MM.1S (cell line): ENCODE data around the gene FOSL1.

ENCODE experiments used
- DNase-seq: peaks from one replicate; pipeline ENCODE4 v3.0.0-alpha.2; 2015
- H2AFZ ChIP-seq: fragments of 300-600 bp; sonication (generic); 2 replicates; pipeline ENCODE4 v1.6.0; 2016; ENCODE audit warnings: antibody characterized with exemption, low read length
- H3F3A ChIP-seq: fragments of 300-600 bp; sonication (generic); 2 replicates; pipeline ENCODE4 v1.6.1; 2016; ENCODE audit warnings: mild to moderate bottlenecking, antibody characterized with exemption, low read length, moderate library complexity, mixed read lengths; ENCODE audit not compliant: insufficient read depth
- H3K27ac ChIP-seq: fragments of 300-600 bp; sonication (generic); 2 replicates; pipeline ENCODE4 v1.5.1; 2016; ENCODE audit warnings: mild to moderate bottlenecking, low read length
- H3K27me3 ChIP-seq: fragments of 300-600 bp; sonication (generic); replicated peaks from 2 replicates; pipeline ENCODE4 v1.6.0; 2016; ENCODE audit warnings: low read length; ENCODE audit not compliant: insufficient read depth
- H3K36me3 ChIP-seq: fragments of 300-600 bp; sonication (generic); replicated peaks from 2 replicates; pipeline ENCODE4 v1.6.1; 2016; ENCODE audit warnings: mild to moderate bottlenecking, low read length, mixed read lengths; ENCODE audit not compliant: insufficient read depth
- H3K4me1 ChIP-seq: fragments of 300-600 bp; sonication (generic); 2 replicates; pipeline ENCODE4 v1.6.1; 2016; ENCODE audit warnings: low read length, mixed read lengths
- H3K4me2 ChIP-seq: fragments of 300-600 bp; sonication (generic); 2 replicates; pipeline ENCODE4 v1.6.0; 2016; ENCODE audit warnings: low read depth, low read length
- H3K4me3 ChIP-seq: fragments of 300-600 bp; sonication (generic); 2 replicates; pipeline ENCODE4 v1.5.1; 2016; ENCODE audit warnings: low read length, mixed read lengths
- H3K79me2 ChIP-seq: fragments of 300-600 bp; sonication (generic); 2 replicates; pipeline ENCODE4 v1.6.1; 2016; ENCODE audit warnings: mixed run types, low read length, mixed read lengths
- H3K9ac ChIP-seq: fragments of 300-600 bp; sonication (generic); 2 replicates; pipeline ENCODE4 v1.6.1; 2016; ENCODE audit warnings: low read length, mixed read lengths
- H3K9me2 ChIP-seq: fragments of 300-600 bp; sonication (generic); replicated peaks from 2 replicates; pipeline ENCODE4 v1.6.1; 2016; ENCODE audit warnings: mild to moderate bottlenecking, low read length, mixed read lengths; ENCODE audit not compliant: insufficient read depth
- H3K9me3 ChIP-seq: fragments of 300-600 bp; sonication (generic); replicated peaks from 2 replicates; pipeline ENCODE4 v1.6.1; 2016; ENCODE audit warnings: mild to moderate bottlenecking, low read length, mixed read lengths; ENCODE audit not compliant: insufficient read depth
- H4K20me1 ChIP-seq: fragments of 300-600 bp; sonication (generic); 2 replicates; pipeline ENCODE4 v1.6.1; 2016; ENCODE audit warnings: mild to moderate bottlenecking, low read length, moderate library complexity, mixed read lengths; ENCODE audit not compliant: insufficient read depth
- CTCF ChIP-seq: fragments of 300-600 bp; sonication (generic); IDR thresholded peaks from 2 replicates; pipeline ENCODE4 v1.5.1; 2016; ENCODE audit warnings: antibody characterized with exemption, low read length, mixed read lengths
- EZH2 ChIP-seq: fragments of 300-600 bp; sonication (generic); optimal IDR thresholded peaks from 2 replicates; pipeline ENCODE3; 2017; ENCODE audit warnings: low read depth, mild to moderate bottlenecking, antibody characterized with exemption, low read length, mixed read lengths
- EZH2phosphoT487 ChIP-seq: fragments of 300-600 bp; sonication (generic); IDR thresholded peaks from 2 replicates; pipeline ENCODE4 v1.6.1; 2018; ENCODE audit warnings: antibody characterized with exemption, low read length

The FOSL1 gene

GRCh38 chr11:65867284-65868071, 32.7 kb downstream of the FOSL1 start:
- Histone ChIP-seq H2AFZ (no peak overlapping the region), H3K4me2 (no peak overlapping the region), H4K20me1 (no peaks in the 10 kb centered on the region), H3K9ac (no peak overlapping the region), H3K4me3 (no peak overlapping the region), H3K36me3 (peaks cover 1% of the 10 kb centered on the region; the same call in 1 of the 2 replicates), H3K27ac (no peak overlapping the region), H3K79me2 (peaks cover 11% of the 10 kb centered on the region), H3K4me1 (no peaks in the 10 kb centered on the region), H3K9me3 (no peaks in the 10 kb centered on the region), H3F3A (no peaks in the 10 kb centered on the region; the same call in 1 of the 2 replicates), H3K9me2 (no peaks in the 10 kb centered on the region), H3K27me3 (no peaks in the 10 kb centered on the region)
- TF ChIP-seq CTCF, result no peak
- TF ChIP-seq EZH2, result no peak
- TF ChIP-seq EZH2phosphoT487, result no peak
- no peak for DNase-seq

DNA sequence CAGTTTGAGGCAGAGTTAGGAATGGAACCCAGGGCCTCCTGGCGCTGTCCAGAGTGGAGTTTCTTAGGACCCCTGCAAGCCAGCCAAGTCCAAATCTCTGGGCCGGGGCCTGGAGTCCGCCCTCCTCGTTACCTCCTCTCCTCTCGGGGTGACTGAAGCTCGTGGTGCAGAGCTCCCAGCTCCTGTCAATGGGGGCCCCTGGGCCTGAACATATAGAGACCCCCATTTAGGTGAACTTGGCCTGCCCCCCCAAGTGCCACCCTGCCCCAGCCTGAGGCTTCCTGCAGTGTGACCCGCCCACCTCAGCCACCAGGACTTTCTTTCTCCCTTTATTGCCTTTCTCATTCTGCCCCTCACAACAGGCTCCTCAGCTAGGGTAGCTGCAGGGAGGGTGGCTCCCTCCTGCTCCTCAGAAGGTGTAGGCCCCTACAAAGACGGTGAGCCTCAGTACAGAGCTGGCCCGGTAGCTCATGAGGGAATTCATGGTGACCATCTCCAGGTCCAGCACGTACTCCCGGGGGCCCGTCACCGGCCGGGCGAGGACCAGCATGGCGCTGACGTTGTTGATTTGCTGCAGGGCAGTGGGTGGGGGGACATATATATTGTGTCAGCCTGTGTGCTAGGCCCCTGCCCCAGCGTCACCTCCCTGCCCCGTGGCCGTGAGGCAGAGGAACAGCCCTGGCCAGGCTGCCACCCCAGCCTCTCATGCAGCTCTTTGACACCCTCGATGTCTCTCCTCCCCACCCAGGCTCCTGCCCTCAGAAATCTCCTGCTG, 33.5 kb downstream of the FOSL1 start:
- Histone ChIP-seq H2AFZ (no peak overlapping the region), H3K9me2 (no peaks in the 10 kb centered on the region), H3K9ac (no peak overlapping the region), H3K79me2 (peaks cover 19% of the 10 kb centered on the region), H3K9me3 (no peaks in the 10 kb centered on the region), H3K27ac (no peak overlapping the region), H4K20me1 (no peaks in the 10 kb centered on the region), H3K27me3 (no peaks in the 10 kb centered on the region), H3F3A (no peaks in the 10 kb centered on the region; the same call in 1 of the 2 replicates), H3K36me3 (peaks cover 5% of the 10 kb centered on the region; the same call in 1 of the 2 replicates), H3K4me1 (peaks cover 5% of the 10 kb centered on the region), H3K4me3 (no peak overlapping the region), H3K4me2 (no peak overlapping the region)
- TF ChIP-seq EZH2phosphoT487 (no peak), EZH2 (no peak), CTCF (no peak)
- DNase-seq, result no peak

DNA sequence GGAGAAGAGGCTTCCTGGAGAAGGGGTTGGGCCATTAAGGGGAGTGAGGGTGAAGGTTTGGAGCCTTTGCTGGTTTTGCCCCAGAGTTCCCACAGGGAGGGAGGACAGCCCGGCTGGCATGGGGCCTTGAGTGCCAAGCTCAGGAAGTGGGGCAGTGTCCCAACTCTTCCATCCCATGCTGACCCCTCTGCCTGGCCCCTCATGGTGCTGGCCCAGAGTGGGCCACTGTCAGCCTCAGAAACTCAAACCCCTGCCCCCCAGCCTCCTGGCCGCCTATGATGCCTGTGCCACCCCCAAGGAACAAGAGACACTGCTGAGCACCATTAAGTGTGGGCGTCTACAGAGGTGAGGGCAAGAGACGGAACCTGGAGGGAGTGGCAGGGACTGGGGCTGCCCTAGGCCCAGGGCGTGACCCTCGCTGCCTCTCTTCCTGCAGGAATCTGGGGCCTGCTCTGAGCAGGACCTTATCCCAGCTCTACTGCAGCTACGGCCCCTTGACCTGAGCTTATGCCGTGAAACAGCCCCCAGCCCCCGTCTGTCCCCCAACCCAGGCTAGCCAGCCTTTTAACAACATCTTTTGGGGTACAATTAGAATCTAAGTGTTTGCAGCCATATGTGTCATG, 34.5 kb downstream of the FOSL1 start:
- Histone ChIP-seq H3K36me3 (peaks cover 5% of the 10 kb centered on the region; the same call in 1 of the 2 replicates), H2AFZ (no peak overlapping the region), H3K4me2 (no peak overlapping the region), H3K4me3 (no peak overlapping the region), H3K27ac (no peak overlapping the region), H3K9me2 (no peaks in the 10 kb centered on the region), H3K27me3 (no peaks in the 10 kb centered on the region), H3K9ac (no peak overlapping the region), H3F3A (peaks cover 6% of the 10 kb centered on the region), H3K9me3 (no peaks in the 10 kb centered on the region), H4K20me1 (no peaks in the 10 kb centered on the region), H3K79me2 (peaks cover 29% of the 10 kb centered on the region), H3K4me1 (peaks cover 8% of the 10 kb centered on the region)
- no peak for DNase-seq
- TF ChIP-seq EZH2phosphoT487 (no peak), CTCF (no peak), EZH2 (no peak)
